ENCODE measurements around the gene ERVMER34-1. TPM values are rescaled to one million over a fixed set of nuclear protein-coding genes. Genes with fewer than 3 reads are reported as not detected.

Gene ERVMER34-1
- total RNA-seq, 2 donors from 2014 or later, result 0.19 TPM; not detected in 1

GRCh38 chr4:52709155-52709554 is 42.1 kb downstream of the ERVMER34-1 start:
- DNase-seq (ENCODE audit: low spot score in 2 of 2) (no peak), ATAC-seq (no peak)
- Mint-ChIP-seq H3K36me3 (peaks cover 15% of the 10 kb centered on the region in 2 donors), H3K27ac (no peak overlapping the region), H3K9me3 (no peaks in the 10 kb centered on the region)

DNA sequence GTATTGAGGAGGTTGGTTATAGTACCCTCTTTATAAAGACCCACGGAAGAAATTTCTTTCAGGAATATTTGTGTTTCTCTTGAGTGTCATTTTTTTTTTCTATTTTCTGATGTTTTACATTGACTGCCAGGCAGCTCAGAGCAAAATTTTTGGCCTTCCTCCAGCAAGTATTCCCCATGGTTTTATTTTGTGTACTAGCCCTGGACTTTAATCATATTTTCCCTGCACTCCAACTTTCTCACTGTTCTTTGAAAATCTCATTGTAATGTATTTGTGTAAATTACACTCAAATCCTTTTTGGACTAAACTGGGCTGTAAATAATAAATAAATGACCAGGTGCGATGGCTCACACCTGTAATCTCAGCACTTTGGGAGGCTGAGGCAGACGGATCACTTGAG is 46.6 kb downstream of the ERVMER34-1 start:
- no peak overlapping the region for H3K27ac Mint-ChIP-seq
- DNase-seq (ENCODE audit: low spot score in 2 of 2), result no peak
- no peak for ATAC-seq
- H3K36me3 Mint-ChIP-seq, result no peaks in the 10 kb centered on the region
- H3K9me3 Mint-ChIP-seq, result no peaks in the 10 kb centered on the region

DNA sequence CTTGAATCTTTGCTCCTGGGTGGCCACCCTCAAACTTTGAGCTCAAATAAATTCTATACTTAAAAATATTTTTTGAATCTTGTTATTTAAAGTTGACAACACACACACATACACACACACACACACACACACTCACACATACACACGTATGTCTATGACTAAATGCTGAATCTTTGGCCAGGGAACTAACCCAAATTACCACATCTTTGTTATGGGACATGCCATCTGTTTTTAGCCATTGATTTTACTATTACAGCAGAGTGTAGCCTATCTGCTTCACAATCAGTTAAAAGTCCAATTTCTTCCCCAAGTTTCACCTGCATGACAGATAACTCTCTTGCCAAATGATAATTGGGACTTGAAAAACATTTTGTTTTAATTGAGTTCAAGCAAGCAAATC is 47.1 kb downstream of the ERVMER34-1 start:
- DNase-seq (ENCODE audit: low spot score in 2 of 2) (no peak), ATAC-seq (no peak)
- no peaks in the 10 kb centered on the region for H3K9me3 Mint-ChIP-seq
- no peaks in the 10 kb centered on the region for H3K36me3 Mint-ChIP-seq
- no peak overlapping the region for H3K27ac Mint-ChIP-seq

GRCh38 chr4:52701207-52701606 is 50.0 kb downstream of the ERVMER34-1 start:
- no peak for DNase-seq (ENCODE audit: low spot score in 2 of 2)
- ATAC-seq, result no peak
- no peaks in the 10 kb centered on the region for H3K36me3 Mint-ChIP-seq
- H3K27ac Mint-ChIP-seq, result no peak overlapping the region
- H3K9me3 Mint-ChIP-seq, result no peaks in the 10 kb centered on the region

- DNase-seq (ENCODE audit: low spot score in 2 of 2), result no peak
- no peak for ATAC-seq
- no peak overlapping the region for H3K27ac Mint-ChIP-seq
- H3K9me3 Mint-ChIP-seq, result peaks cover 7 to 25% of the 10 kb centered on the region in 2 donors
- peaks cover 28 to 33% of the 10 kb centered on the region in 2 donors for H3K36me3 Mint-ChIP-seq
These were observed 56.3 kb downstream of the ERVMER34-1 start for GRCh38 chr4:52694936-52695335.

GRCh38 chr4:52693492-52693891 is 57.7 kb downstream of the ERVMER34-1 start:
- DNase-seq (ENCODE audit: low spot score in 2 of 2) (no peak), ATAC-seq (no peak)
- H3K9me3 Mint-ChIP-seq, result peaks cover 7 to 25% of the 10 kb centered on the region in 2 donors
- no peak overlapping the region for H3K27ac Mint-ChIP-seq
- peaks cover 28 to 33% of the 10 kb centered on the region in 2 donors for H3K36me3 Mint-ChIP-seq

Other genes with a start within 250 kb of the ERVMER34-1 start
- gene USP46, start 92.1 kb downstream of the ERVMER34-1 start, total RNA-seq, result 1 to 10 TPM; 1.0 to 4.4 TPM
- gene RASL11B, start 110.9 kb upstream of the ERVMER34-1 start, total RNA-seq, result under 1 TPM; 0.14 to 0.84 TPM

Measured in activated naive CD4-positive, alpha-beta T cell treated with anti-CD3 and anti-CD28 coated beads, Interleukin-2, amount 50 U/mL, for 72 hours (primary cell).